H1 (cell line): ENCODE measurements around the gene RNF157. TPM values are rescaled to one million over a fixed set of nuclear protein-coding genes. Genes with fewer than 3 reads are reported as not detected.

Experiments used
- RBBP5 ChIP-seq: IDR thresholded peaks from 2 replicates; pipeline ENCODE4 v1.7.1; 2012; ENCODE audit warnings: low read depth, mild to moderate bottlenecking, inconsistent platforms, low read length, moderate library complexity, borderline replicate concordance
- polyA plus RNA-seq, 7 experiments: library from polyadenylated mRNA; depleted of rRNA in 3 of 7; stranded (reverse) in 5 of 7; unstranded in 2 of 7; fragments of >200 nt in 5 of 7; fragments of 200-250 nt in 2 of 7; gene quantifications; 1 replicate in 5 of 7; 2 replicates in 1 of 7; 4 replicates in 1 of 7; pipeline versions ENCODE4 v1.2.1 to v1.2.3, GENCODE V29; 2011 to 2013; ENCODE audit warnings: missing spikeins in 2 of 7, mixed read lengths in 2 of 7
- total RNA-seq: library from RNA; stranded (reverse); fragmentation: NEBNext Ultra II Directional; extraction: Animal tissue kit (Norgen Biotek cat#: 25700); gene quantifications from 2 replicates; pipeline ENCODE4 v1.2.1, GENCODE V29; 2021
- TF ChIP-seq, protein P1 (sequence below): fragments of 300-600 bp; sonication (generic); IDR thresholded peaks from 2 replicates; pipeline ENCODE4 v1.7.1; 2012; ENCODE audit warnings: low read length, moderate library complexity, mild to moderate bottlenecking, inconsistent platforms; ENCODE audit not compliant: insufficient replicate concordance

RNF157 gene
- total and polyA plus RNA-seq, 2 of the 8 experiments (the other 6 are each of a cell fraction or from before 2014, with no cell fraction given) = 13.4 to 16.7 TPM

DNA sequence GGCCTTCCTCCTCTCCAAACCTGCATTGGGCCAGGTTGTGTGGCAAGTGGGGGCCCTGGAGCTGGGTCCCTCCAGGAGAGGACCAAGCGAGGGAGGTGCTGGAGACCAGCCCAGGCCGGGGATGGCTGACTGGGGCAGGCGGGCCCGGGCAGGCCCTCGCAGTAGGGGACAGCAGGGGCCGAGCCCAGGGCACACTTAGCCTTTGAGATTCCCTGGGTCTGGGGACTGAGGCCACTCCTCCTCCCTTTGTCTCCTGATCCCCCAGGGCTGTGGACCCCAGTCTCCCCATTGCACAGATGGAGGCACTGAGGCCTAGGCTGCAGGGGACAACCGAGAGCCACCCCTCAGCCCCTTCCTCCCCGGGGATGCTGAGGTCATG is 104.5 kb downstream of the RNF157 start (continued):
- TF ChIP-seq, protein P1, sequence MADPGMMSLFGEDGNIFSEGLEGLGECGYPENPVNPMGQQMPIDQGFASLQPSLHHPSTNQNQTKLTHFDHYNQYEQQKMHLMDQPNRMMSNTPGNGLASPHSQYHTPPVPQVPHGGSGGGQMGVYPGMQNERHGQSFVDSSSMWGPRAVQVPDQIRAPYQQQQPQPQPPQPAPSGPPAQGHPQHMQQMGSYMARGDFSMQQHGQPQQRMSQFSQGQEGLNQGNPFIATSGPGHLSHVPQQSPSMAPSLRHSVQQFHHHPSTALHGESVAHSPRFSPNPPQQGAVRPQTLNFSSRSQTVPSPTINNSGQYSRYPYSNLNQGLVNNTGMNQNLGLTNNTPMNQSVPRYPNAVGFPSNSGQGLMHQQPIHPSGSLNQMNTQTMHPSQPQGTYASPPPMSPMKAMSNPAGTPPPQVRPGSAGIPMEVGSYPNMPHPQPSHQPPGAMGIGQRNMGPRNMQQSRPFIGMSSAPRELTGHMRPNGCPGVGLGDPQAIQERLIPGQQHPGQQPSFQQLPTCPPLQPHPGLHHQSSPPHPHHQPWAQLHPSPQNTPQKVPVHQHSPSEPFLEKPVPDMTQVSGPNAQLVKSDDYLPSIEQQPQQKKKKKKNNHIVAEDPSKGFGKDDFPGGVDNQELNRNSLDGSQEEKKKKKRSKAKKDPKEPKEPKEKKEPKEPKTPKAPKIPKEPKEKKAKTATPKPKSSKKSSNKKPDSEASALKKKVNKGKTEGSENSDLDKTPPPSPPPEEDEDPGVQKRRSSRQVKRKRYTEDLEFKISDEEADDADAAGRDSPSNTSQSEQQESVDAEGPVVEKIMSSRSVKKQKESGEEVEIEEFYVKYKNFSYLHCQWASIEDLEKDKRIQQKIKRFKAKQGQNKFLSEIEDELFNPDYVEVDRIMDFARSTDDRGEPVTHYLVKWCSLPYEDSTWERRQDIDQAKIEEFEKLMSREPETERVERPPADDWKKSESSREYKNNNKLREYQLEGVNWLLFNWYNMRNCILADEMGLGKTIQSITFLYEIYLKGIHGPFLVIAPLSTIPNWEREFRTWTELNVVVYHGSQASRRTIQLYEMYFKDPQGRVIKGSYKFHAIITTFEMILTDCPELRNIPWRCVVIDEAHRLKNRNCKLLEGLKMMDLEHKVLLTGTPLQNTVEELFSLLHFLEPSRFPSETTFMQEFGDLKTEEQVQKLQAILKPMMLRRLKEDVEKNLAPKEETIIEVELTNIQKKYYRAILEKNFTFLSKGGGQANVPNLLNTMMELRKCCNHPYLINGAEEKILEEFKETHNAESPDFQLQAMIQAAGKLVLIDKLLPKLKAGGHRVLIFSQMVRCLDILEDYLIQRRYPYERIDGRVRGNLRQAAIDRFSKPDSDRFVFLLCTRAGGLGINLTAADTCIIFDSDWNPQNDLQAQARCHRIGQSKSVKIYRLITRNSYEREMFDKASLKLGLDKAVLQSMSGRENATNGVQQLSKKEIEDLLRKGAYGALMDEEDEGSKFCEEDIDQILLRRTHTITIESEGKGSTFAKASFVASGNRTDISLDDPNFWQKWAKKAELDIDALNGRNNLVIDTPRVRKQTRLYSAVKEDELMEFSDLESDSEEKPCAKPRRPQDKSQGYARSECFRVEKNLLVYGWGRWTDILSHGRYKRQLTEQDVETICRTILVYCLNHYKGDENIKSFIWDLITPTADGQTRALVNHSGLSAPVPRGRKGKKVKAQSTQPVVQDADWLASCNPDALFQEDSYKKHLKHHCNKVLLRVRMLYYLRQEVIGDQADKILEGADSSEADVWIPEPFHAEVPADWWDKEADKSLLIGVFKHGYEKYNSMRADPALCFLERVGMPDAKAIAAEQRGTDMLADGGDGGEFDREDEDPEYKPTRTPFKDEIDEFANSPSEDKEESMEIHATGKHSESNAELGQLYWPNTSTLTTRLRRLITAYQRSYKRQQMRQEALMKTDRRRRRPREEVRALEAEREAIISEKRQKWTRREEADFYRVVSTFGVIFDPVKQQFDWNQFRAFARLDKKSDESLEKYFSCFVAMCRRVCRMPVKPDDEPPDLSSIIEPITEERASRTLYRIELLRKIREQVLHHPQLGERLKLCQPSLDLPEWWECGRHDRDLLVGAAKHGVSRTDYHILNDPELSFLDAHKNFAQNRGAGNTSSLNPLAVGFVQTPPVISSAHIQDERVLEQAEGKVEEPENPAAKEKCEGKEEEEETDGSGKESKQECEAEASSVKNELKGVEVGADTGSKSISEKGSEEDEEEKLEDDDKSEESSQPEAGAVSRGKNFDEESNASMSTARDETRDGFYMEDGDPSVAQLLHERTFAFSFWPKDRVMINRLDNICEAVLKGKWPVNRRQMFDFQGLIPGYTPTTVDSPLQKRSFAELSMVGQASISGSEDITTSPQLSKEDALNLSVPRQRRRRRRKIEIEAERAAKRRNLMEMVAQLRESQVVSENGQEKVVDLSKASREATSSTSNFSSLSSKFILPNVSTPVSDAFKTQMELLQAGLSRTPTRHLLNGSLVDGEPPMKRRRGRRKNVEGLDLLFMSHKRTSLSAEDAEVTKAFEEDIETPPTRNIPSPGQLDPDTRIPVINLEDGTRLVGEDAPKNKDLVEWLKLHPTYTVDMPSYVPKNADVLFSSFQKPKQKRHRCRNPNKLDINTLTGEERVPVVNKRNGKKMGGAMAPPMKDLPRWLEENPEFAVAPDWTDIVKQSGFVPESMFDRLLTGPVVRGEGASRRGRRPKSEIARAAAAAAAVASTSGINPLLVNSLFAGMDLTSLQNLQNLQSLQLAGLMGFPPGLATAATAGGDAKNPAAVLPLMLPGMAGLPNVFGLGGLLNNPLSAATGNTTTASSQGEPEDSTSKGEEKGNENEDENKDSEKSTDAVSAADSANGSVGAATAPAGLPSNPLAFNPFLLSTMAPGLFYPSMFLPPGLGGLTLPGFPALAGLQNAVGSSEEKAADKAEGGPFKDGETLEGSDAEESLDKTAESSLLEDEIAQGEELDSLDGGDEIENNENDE = no peak
- TF ChIP-seq RBBP5 = peak; percentile 3; the same call in 1 of the 2 replicates
